ENCODE data around the gene XYLT1.

XYLT1 gene

DNA sequence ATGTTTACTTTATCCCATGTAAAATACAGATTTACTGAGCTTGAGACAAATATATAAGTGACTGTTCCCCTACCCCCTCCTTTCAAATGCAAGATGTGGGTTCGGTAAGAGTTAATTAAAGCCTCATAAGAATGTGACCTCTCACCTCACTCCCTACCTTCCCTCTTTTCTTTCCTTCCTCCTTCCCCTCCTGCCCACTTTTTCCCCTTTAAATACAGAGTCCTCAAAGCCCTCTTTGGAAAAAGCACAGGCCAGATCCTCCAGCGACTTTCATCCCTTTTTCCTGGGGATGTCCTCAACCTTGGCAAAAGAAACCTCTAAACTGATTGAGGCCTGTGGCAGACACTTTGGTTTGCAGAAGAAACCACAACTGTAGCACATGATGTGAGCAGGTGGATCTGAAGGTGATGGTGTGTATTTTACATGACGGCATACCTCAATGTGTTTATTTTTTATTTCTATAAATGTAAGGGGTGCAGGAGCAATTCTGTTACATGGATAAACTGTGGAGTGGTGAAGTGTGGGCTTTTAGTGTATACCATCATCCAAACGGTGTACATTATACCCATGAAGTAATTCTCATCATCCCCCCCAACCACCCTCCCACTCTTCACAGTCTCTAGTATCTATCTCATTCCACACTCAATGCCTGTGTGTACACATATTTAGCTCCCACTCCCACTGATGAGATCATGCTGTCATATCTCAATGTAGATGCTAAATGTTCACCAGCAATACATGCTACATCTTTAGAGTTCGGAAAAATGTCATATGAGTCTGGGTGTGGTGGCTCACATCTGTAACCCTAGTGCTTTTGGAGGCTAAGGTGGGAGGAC is 77.7 kb downstream of the XYLT1 start:
- DNase-seq, result no peak

DNA sequence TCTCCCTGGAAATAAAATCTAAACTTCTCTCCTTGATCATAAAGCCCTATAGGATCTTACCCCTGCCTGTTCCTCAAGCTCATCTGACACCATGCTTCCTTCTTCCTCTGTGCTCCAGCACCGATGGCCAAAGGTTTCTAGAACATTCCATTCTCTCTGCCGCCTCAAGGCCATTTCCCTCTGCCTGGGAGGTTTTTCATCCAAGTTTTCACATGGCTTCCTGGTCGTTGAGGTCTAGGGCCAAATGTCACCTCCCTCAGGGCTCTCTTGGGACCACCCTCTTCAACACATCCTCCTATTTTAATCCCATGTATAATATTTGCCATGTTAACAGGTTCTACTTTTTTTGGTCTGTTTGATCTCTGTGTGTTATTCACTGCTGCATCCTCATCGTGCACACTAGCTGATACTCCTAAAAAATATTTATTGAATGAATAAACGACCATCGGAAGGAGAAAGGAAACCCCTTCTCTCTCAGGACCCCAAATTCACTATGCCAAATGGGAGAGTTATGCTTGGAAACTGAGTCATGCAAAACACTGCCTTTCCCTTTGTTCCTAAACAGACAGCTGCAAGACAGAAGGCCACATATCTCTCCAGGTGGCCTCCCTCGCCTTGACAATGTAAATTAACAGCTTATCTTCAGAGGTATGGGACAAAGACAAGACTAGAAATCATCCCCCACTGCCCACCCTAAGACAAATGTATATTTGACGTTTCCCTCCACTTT is 78.5 kb downstream of the XYLT1 start:
- DNase-seq, result no peak

GRCh38 chr16:17391715-17392114 is 79.0 kb downstream of the XYLT1 start:
- peak in 1 of 3 donors; percentile 36 for DNase-seq

GRCh38 chr16:17389384-17389783 is 81.4 kb downstream of the XYLT1 start:
- DNase-seq, result peak in 1 of 3 donors; percentile 34

- DNase-seq, result no peak
Observed at GRCh38 chr16:17387256-17387655, 83.5 kb downstream of the XYLT1 start.

DNA sequence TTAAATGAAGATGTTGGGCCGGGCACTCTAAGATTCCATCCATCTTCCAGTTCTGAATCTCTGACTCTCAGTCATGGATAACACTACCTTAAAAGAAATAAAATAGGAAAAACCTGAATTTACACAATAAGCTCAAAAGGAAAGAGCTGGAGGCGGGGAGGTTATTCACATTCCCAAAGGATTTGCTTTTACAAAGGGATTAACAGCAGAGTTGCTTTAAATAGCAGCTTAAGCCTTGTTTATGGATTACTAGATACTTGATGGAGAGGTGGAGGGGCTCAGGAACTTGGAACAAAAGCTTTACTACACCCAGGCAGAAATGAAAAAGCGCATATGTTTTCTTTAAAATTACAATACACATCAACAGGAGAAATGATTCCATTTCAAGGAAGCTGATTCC is 84.5 kb downstream of the XYLT1 start:
- no peak for DNase-seq

GRCh38 chr16:17384471-17384870 is 86.3 kb downstream of the XYLT1 start:
- DNase-seq, result no peak

DNA sequence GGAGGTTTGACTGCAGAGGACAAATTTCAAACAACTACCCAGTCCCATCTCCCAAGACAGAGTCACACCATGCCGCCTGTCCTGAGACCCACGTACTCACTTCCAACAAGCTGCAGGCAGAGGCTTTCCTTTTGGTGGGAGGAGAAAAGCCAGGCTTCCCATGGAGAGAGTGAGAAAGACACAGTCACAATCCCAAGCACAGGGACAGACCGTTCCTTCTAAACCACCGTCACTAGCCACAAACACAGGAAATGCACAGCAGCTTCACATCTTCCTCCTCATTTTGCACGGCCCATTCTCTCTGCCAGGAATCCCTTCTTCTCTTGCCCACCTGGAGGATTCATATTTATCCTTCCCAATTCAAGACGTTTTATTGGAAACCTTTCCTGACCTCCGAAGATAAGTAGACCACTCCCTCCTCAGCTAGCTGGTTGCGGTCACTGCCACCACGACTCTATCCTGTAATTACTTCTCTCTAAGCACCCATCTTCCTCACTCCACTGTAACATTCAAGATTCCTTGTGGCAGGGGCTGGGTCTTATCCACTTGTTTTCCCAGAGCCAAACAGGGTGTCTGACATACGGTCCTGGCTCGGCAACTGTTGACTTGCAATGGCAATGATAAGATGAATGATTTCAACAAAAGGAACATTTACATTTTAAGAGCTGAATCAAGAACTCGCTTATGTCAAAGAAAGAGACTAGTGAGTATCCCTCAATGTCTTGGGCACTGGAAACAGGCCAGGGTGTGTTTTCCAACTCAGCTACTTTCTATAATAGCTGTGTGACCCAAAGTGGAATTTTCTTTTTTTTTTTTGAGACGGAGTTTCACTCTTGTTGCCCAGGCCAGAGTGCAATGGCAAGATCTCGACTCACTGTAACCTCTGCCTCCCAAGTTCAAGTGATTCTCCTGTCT is 87.6 kb downstream of the XYLT1 start:
- peak; percentile 50 to 75 (median 60) for DNase-seq

DNA sequence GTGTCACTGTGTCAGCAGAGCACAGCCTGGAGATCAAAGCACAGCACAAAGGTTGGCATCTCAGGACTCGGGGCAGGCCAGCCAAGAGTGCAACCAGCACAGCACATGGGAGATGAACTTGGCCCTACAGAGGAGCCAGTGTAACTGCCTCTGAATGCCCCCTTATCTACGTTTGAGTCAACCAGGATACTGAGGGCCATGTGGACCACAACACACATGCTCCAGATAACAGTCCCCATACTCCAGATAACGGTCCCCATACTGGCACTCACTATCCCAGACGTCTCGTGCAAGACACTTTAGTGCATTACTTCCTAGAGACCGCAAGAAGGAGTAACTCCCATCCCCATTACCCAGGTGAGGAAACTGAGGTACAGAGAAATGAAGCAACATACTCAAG is 88.2 kb downstream of the XYLT1 start:
- no peak for DNase-seq

GRCh38 chr16:17381784-17382183 is 89.0 kb downstream of the XYLT1 start:
- no peak for DNase-seq

GRCh38 chr16:17380613-17381012 is 90.1 kb downstream of the XYLT1 start:
- DNase-seq, result peak; percentile 84 to 96 (median 95)

DNA sequence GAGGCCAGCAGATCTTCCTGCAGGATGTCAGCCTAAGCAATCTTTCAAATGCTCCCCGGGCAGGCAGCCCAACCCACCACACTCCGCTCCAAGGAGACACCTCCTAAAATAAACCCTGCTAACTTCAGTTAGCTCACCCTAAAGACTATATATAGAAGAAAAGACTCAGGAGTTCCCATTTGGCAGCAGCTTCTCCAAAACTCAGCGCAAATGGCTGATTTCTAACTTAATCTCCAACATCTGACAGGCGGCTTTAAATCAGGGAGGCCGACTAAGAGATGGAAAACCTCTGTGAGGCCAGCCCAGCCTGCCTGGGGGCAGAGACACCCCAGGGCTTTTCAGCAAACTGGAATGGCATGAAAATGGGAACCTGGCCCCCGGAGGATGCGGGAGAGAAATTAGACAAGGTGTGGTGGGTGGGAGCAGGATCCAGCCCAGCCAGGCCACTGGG is 91.6 kb downstream of the XYLT1 start:
- DNase-seq, result peak in 2 of 3 donors; percentile 34 to 44

DNA sequence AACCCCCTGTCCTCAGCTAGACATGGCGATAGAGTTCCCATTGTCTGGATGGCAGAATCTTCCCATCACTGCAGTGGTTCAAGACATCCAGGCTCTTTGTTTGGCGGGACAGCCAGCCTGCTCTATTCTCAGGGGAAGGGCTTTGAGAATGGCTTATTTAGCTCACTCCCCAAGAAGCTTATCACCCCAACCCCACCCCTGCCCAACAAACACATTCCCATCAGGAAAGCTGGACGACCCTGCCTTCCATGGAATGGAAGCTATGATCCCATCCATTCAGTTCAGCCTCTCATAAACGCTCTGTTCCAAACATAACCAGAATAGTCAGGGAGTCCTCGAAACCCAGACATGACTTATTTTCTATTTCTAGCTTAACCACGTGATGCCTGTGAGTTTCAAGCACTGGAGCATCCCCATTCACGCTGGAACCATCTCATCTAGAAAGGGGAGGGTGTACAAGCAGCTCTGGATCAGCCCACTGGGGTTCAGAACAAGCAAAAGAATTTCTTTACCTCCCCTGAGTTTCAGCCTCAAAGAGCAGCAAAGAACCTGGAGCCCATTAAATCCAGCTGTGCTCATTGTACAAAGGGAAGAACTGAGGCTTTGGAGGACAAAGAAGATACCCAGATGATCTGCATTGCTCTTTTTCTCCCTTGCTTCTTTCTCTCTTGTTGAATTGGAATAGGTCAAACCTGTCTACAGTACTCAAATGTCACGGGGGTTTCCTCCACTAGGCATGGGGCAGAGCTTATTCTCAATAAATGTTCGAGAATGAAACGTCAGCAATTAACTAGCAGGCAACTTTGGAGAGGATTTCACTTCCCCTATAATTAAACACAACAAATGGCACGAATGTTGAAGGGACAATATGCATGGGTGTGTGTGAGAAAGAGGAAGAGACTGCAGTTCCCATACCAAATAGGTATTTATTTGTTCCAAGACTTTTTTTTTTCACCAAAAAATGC is 93.1 kb downstream of the XYLT1 start:
- peak; percentile 63 to 82 (median 81) for DNase-seq

- DNase-seq, result peak; percentile 61 to 74 (median 73)
Observed at GRCh38 chr16:17375461-17376304, 95.1 kb downstream of the XYLT1 start.

- no peak for DNase-seq
Observed at GRCh38 chr16:17374668-17375255, 96.0 kb downstream of the XYLT1 start.

DNA sequence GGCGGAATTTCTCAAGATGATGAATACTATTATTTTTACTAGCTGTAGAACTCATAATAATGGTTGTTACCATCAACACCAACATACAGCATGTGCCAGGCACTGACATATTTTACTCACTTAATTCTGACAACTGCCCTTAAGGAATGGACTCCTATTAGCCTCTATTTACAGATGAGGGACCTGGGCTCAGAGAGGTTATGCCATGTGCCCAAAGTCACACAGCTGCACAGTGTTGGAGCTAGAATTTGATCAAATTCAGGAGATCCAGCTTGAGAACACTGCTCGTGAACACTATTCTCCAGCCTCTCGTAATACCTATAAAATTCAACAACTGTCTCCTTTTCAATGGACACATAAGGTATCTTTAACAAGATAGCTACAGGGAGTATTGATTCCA is 97.2 kb downstream of the XYLT1 start:
- DNase-seq, result no peak

DNA sequence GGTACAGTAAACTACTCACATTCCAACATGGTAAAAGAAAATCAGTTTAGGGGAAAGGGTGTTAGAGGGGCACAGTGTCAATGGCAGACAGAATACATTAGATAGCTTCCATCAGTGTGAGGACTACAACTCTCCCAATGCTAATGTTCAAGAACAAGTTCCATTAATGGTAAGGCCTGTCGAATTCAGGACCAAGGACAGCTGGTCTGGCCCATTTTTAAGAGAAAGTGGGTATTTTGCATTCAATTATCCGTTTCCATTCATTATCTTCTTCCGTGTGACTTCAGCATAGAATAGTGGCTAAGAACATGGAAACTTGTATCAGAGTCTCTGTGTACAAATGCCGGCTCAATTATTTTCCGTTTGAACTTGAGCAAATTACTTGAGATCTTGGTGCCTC is 98.4 kb downstream of the XYLT1 start:
- DNase-seq, result no peak

DNA sequence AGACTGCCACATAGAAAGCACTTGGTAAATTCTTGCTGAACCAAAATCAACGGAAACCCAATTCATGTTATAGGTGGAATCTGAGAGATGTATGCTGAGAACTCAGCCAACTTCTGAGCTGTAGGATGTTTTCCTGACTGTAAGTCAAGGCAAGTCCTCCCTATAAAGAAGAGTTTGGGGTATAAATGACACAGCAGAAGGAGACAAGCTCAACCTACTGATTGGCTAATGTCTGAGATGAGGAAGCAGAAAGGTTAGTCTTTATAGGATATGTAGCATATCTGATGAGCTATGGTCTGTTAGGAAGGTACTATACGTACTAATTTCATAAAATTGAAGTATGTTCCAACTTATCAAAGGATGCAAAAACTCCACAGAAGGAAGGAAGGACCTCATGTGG is 99.5 kb downstream of the XYLT1 start:
- DNase-seq, result no peak

- DNase-seq, result no peak
Observed at GRCh38 chr16:17370731-17371285, 100.0 kb downstream of the XYLT1 start.

DNA sequence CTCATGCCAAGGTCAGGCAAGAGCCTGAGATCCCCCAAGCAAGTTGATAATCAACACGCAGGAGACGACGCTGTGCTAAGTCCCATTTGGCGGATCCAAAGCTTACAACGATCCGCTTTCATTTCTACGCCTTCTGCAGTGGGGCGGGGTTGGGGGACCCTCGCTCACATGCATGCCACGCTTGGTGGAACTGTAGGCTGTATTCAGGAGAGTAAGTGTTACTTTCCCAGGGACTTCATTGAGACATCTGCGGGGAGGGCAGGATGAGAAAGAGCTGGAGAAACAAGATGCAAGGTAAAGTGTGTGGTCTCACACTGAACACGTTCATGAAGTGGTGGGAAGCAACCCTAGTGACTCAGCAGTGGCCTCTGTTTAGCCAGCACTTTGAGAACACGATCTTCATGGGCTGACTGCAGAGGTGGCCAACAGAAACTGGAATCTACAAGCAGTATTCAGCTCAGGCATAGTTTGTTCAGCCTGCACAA is 100.5 kb downstream of the XYLT1 start:
- peak; percentile 53 to 68 (median 57) for DNase-seq
